ENCODE measurements around the gene OGFR. TPM values are rescaled to one million over a fixed set of nuclear protein-coding genes. Genes with fewer than 3 reads are reported as not detected.

OGFR gene
- total RNA-seq, 2 experiments from 2014 or later, result 71.1 to 73.4 TPM

- DNase-seq, result no peak
- Mint-ChIP-seq H3K36me3 (ENCODE audit: low read depth) (no peaks in the 10 kb centered on the region), H3K27ac (no peak overlapping the region), H3K9me3 (no peaks in the 10 kb centered on the region), H3K4me3 (no peak overlapping the region), H3K27me3 (peaks cover 5% of the 10 kb centered on the region), H3K4me1 (no peaks in the 10 kb centered on the region)
- ChIA-PET POLR2A (interaction anchor here (1.9 kb wide), 1 partner anchor 24 kb away, joined by 8 read pairs; no protein-coding TSS in a partner anchor), CTCF (no interaction called here)
Measured at GRCh38 chr20:62764156-62764935, 40.3 kb upstream of the OGFR start.

- Mint-ChIP-seq H3K4me1 (no peaks in the 10 kb centered on the region), H3K4me3 (no peak overlapping the region), H3K27ac (no peak overlapping the region), H3K27me3 (peaks cover 5% of the 10 kb centered on the region), H3K36me3 (ENCODE audit: low read depth) (no peaks in the 10 kb centered on the region), H3K9me3 (no peaks in the 10 kb centered on the region)
- ChIA-PET POLR2A (interaction anchor here (1.9 kb wide), 1 partner anchor 25 kb away, joined by 8 read pairs; no protein-coding TSS in a partner anchor), CTCF (no interaction called here)
- DNase-seq, result no peak
Measured at GRCh38 chr20:62765021-62765420, 39.6 kb upstream of the OGFR start.

GRCh38 chr20:62765432-62766070, 39.1 kb upstream of the OGFR start:
- H3K4me1 Mint-ChIP-seq, result no peaks in the 10 kb centered on the region
- DNase-seq, result no peak
- peaks cover 5% of the 10 kb centered on the region for H3K27me3 Mint-ChIP-seq
- no peak overlapping the region for H3K27ac Mint-ChIP-seq
- H3K9me3 Mint-ChIP-seq, result no peaks in the 10 kb centered on the region
- POLR2A ChIA-PET, result interaction anchor here (1.9 kb wide), 1 partner anchor 25 kb away, joined by 8 read pairs; no protein-coding TSS in a partner anchor
- H3K36me3 Mint-ChIP-seq (ENCODE audit: low read depth), result no peaks in the 10 kb centered on the region
- H3K4me3 Mint-ChIP-seq, result no peak overlapping the region
- CTCF ChIA-PET, result no interaction called here

GRCh38 chr20:62766071-62766450, 38.6 kb upstream of the OGFR start:
- Mint-ChIP-seq H3K4me3 (no peak overlapping the region), H3K27me3 (peaks cover 5% of the 10 kb centered on the region), H3K36me3 (ENCODE audit: low read depth) (no peaks in the 10 kb centered on the region), H3K27ac (no peak overlapping the region), H3K4me1 (no peaks in the 10 kb centered on the region), H3K9me3 (no peaks in the 10 kb centered on the region)
- POLR2A ChIA-PET, result interaction anchor here (1.9 kb wide), 1 partner anchor 26 kb away, joined by 8 read pairs; no protein-coding TSS in a partner anchor
- DNase-seq, result no peak
- CTCF ChIA-PET, result no interaction called here

- DNase-seq, result no peak
- ChIA-PET CTCF (no interaction called here), POLR2A (no interaction called here)
- Mint-ChIP-seq H3K4me1 (no peaks in the 10 kb centered on the region), H3K36me3 (ENCODE audit: low read depth) (no peaks in the 10 kb centered on the region), H3K4me3 (no peak overlapping the region), H3K27ac (no peak overlapping the region), H3K9me3 (no peaks in the 10 kb centered on the region), H3K27me3 (peaks cover 5% of the 10 kb centered on the region)
Measured at GRCh38 chr20:62766716-62767115, 37.9 kb upstream of the OGFR start.

- H3K36me3 Mint-ChIP-seq (ENCODE audit: low read depth), result no peaks in the 10 kb centered on the region
- no peak overlapping the region for H3K27ac Mint-ChIP-seq
- POLR2A ChIA-PET, result no interaction called here
- CTCF ChIA-PET, result no interaction called here
- H3K27me3 Mint-ChIP-seq, result peaks cover 5% of the 10 kb centered on the region
- H3K4me3 Mint-ChIP-seq, result no peak overlapping the region
- peaks cover 2% of the 10 kb centered on the region for H3K4me1 Mint-ChIP-seq
- H3K9me3 Mint-ChIP-seq, result no peaks in the 10 kb centered on the region
- DNase-seq, result no peak
Measured at GRCh38 chr20:62768234-62768546, 36.4 kb upstream of the OGFR start.

- Mint-ChIP-seq H3K9me3 (no peaks in the 10 kb centered on the region), H3K4me3 (no peak overlapping the region), H3K27ac (no peak overlapping the region), H3K36me3 (ENCODE audit: low read depth) (no peaks in the 10 kb centered on the region), H3K27me3 (peaks cover 5% of the 10 kb centered on the region), H3K4me1 (peaks cover 5% of the 10 kb centered on the region)
- ChIA-PET POLR2A (no interaction called here), CTCF (no interaction called here)
- DNase-seq, result no peak
Measured at GRCh38 chr20:62768551-62769287, 35.9 kb upstream of the OGFR start.

- peaks cover 8% of the 10 kb centered on the region for H3K27me3 Mint-ChIP-seq
- no peak overlapping the region for H3K27ac Mint-ChIP-seq
- no peaks in the 10 kb centered on the region for H3K9me3 Mint-ChIP-seq
- no peak for DNase-seq
- H3K36me3 Mint-ChIP-seq (ENCODE audit: low read depth), result no peaks in the 10 kb centered on the region
- H3K4me1 Mint-ChIP-seq, result peaks cover 11% of the 10 kb centered on the region
- no peak overlapping the region for H3K4me3 Mint-ChIP-seq
- ChIA-PET CTCF (interaction anchor here (0.6 kb wide), 1 partner anchor 70 kb away, joined by 3 read pairs; no protein-coding TSS in a partner anchor), POLR2A (interaction anchor here (0.6 kb wide), 1 partner anchor 394 kb away, joined by 3 read pairs; no protein-coding TSS in a partner anchor)
Measured at GRCh38 chr20:62769346-62770071, 35.1 kb upstream of the OGFR start.

GRCh38 chr20:62770111-62770910, 34.3 kb upstream of the OGFR start:
- POLR2A ChIA-PET, result interaction anchor here (0.6 kb wide), 1 partner anchor 395 kb away, joined by 3 read pairs; no protein-coding TSS in a partner anchor
- no peak for DNase-seq
- no peak overlapping the region for H3K27ac Mint-ChIP-seq
- H3K27me3 Mint-ChIP-seq, result peaks cover 8% of the 10 kb centered on the region
- CTCF ChIA-PET, result interaction anchor here (0.6 kb wide), 1 partner anchor 69 kb away, joined by 3 read pairs; no protein-coding TSS in a partner anchor
- peaks cover 18% of the 10 kb centered on the region for H3K4me1 Mint-ChIP-seq
- H3K36me3 Mint-ChIP-seq (ENCODE audit: low read depth), result no peaks in the 10 kb centered on the region
- no peaks in the 10 kb centered on the region for H3K9me3 Mint-ChIP-seq
- no peak overlapping the region for H3K4me3 Mint-ChIP-seq

- H3K27ac Mint-ChIP-seq, result no peak overlapping the region
- ChIA-PET POLR2A (interaction anchor here (0.7 kb wide), 1 partner anchor 13 kb away, joined by 3 read pairs; no protein-coding TSS in a partner anchor), CTCF (no interaction called here)
- H3K4me1 Mint-ChIP-seq, result peaks cover 24% of the 10 kb centered on the region
- no peaks in the 10 kb centered on the region for H3K36me3 Mint-ChIP-seq (ENCODE audit: low read depth)
- peaks cover 8% of the 10 kb centered on the region for H3K27me3 Mint-ChIP-seq
- H3K9me3 Mint-ChIP-seq, result no peaks in the 10 kb centered on the region
- DNase-seq, result no peak
- no peak overlapping the region for H3K4me3 Mint-ChIP-seq
Measured at GRCh38 chr20:62770916-62771315, 33.7 kb upstream of the OGFR start.

GRCh38 chr20:62771396-62772102, 33.1 kb upstream of the OGFR start:
- no peaks in the 10 kb centered on the region for H3K9me3 Mint-ChIP-seq
- H3K27ac Mint-ChIP-seq, result no peak overlapping the region
- peaks cover 30% of the 10 kb centered on the region for H3K4me1 Mint-ChIP-seq
- H3K4me3 Mint-ChIP-seq, result no peak overlapping the region
- H3K27me3 Mint-ChIP-seq, result peaks cover 7% of the 10 kb centered on the region
- no peaks in the 10 kb centered on the region for H3K36me3 Mint-ChIP-seq (ENCODE audit: low read depth)
- ChIA-PET POLR2A (interaction anchor here (0.7 kb wide), 1 partner anchor 14 kb away, joined by 3 read pairs; no protein-coding TSS in a partner anchor), CTCF (no interaction called here)
- no peak for DNase-seq

Measured in activated CD4-positive, alpha-beta memory T cell treated with anti-CD3 and anti-CD28 coated beads, Interleukin-2, amount 10 ng/mL, durations not matched to agents 7 days and 5 days (primary cell).